ENCODE measurements around the gene ERICH2. TPM values are rescaled to one million over a fixed set of nuclear protein-coding genes. Genes with fewer than 3 reads are reported as not detected.
A peak's percentile ranks its signal among the peaks of the same experiment; 100 is the strongest.

ERICH2 gene
- total RNA-seq, 6 experiments from 2014 or later, result not detected

- H3K27me3 Mint-ChIP-seq (ENCODE audit: insufficient read depth), result peaks cover 23% of the 10 kb centered on the region
- H3K27ac Mint-ChIP-seq, result peak overlapping the region; percentile 42
- peak; percentile 48 for DNase-seq
- no peaks in the 10 kb centered on the region for H3K36me3 Mint-ChIP-seq (ENCODE audit: low read depth)
- peaks cover 28% of the 10 kb centered on the region for H3K4me1 Mint-ChIP-seq (ENCODE audit: low read depth)
- no peak overlapping the region for H3K4me3 Mint-ChIP-seq
- H3K9me3 Mint-ChIP-seq, result no peaks in the 10 kb centered on the region
- TF ChIP-seq CTCF (IDR thresholded peaks at IDR 0.05), result no peak
Measured at GRCh38 chr2:170842785-170843184, 72.6 kb downstream of the ERICH2 start.

GRCh38 chr2:170843656-170844055 is 73.5 kb downstream of the ERICH2 start:
- Mint-ChIP-seq H3K36me3 (ENCODE audit: low read depth) (no peaks in the 10 kb centered on the region; the same call in 1 of the 2 replicates), H3K9me3 (no peaks in the 10 kb centered on the region), H3K27me3 (ENCODE audit: insufficient read depth) (peaks cover 19% of the 10 kb centered on the region), H3K4me3 (peak overlapping the region; percentile 63), H3K27ac (peak overlapping the region; percentile 40; the same call in 1 of the 2 replicates), H3K4me1 (ENCODE audit: low read depth) (peaks cover 35% of the 10 kb centered on the region)
- DNase-seq, result peak; percentile 71
- TF ChIP-seq CTCF (IDR thresholded peaks at IDR 0.05), result no peak

- no peak overlapping the region for H3K27ac Mint-ChIP-seq
Measured at GRCh38 chr2:170845343-170845742, 75.2 kb downstream of the ERICH2 start.

GRCh38 chr2:170846314-170846713 is 76.1 kb downstream of the ERICH2 start:
- Mint-ChIP-seq H3K4me3 (no peak overlapping the region), H3K4me1 (ENCODE audit: low read depth) (peaks cover 43% of the 10 kb centered on the region), H3K36me3 (ENCODE audit: low read depth) (peaks cover 5% of the 10 kb centered on the region; the same call in 1 of the 2 replicates), H3K27me3 (ENCODE audit: insufficient read depth) (peaks cover 15% of the 10 kb centered on the region), H3K9me3 (no peaks in the 10 kb centered on the region), H3K27ac (no peak overlapping the region)
- no peak for DNase-seq
- no peak for TF ChIP-seq CTCF (IDR thresholded peaks at IDR 0.05)

More at GRCh38 chr2:170845343-170845742, 75.2 kb downstream of the ERICH2 start:
- peaks cover 43% of the 10 kb centered on the region for H3K4me1 Mint-ChIP-seq (ENCODE audit: low read depth)
- H3K36me3 Mint-ChIP-seq (ENCODE audit: low read depth), result peaks cover 4% of the 10 kb centered on the region; the same call in 1 of the 2 replicates
- H3K27me3 Mint-ChIP-seq (ENCODE audit: insufficient read depth), result peaks cover 19% of the 10 kb centered on the region
- peak; percentile 50 for TF ChIP-seq CTCF (IDR thresholded peaks at IDR 0.05)
- no peak overlapping the region for H3K4me3 Mint-ChIP-seq
- H3K9me3 Mint-ChIP-seq, result no peaks in the 10 kb centered on the region
- DNase-seq, result no peak

- no peaks in the 10 kb centered on the region for H3K9me3 Mint-ChIP-seq
- peaks cover 33% of the 10 kb centered on the region for H3K4me1 Mint-ChIP-seq (ENCODE audit: low read depth)
- peaks cover 15% of the 10 kb centered on the region for H3K27me3 Mint-ChIP-seq (ENCODE audit: insufficient read depth)
- no peak for TF ChIP-seq CTCF (IDR thresholded peaks at IDR 0.05)
- no peak overlapping the region for H3K4me3 Mint-ChIP-seq
- peaks cover 5% of the 10 kb centered on the region; the same call in 1 of the 2 replicates for H3K36me3 Mint-ChIP-seq (ENCODE audit: low read depth)
- H3K27ac Mint-ChIP-seq, result no peak overlapping the region
- DNase-seq, result no peak
Measured at GRCh38 chr2:170847716-170848115, 77.5 kb downstream of the ERICH2 start.

Other genes starting within 250 kb of the ERICH2 start
- not detected for gene SP5, start 55.0 kb upstream of the ERICH2 start, total RNA-seq (2021; fragmentation: NEBNext Ultra II Directional; extraction: Animal tissue kit (Norgen Biotek cat#: 25700))
- under 1 TPM in 2 of 6 experiments, not detected in 4; 0.21 to 0.26 TPM for gene GAD1, start 46.5 kb downstream of the ERICH2 start, total RNA-seq (2021; fragmentation: NEBNext Ultra II Directional; extraction: Animal tissue kit (Norgen Biotek cat#: 25700))
- gene GORASP2, start 158.9 kb downstream of the ERICH2 start, total RNA-seq (2021; fragmentation: NEBNext Ultra II Directional; extraction: Animal tissue kit (Norgen Biotek cat#: 25700)), result 100 to 1,000 TPM; 113 to 124 (median 120) TPM